ENCODE results near the gene LSM12.

LSM12 gene

DNA sequence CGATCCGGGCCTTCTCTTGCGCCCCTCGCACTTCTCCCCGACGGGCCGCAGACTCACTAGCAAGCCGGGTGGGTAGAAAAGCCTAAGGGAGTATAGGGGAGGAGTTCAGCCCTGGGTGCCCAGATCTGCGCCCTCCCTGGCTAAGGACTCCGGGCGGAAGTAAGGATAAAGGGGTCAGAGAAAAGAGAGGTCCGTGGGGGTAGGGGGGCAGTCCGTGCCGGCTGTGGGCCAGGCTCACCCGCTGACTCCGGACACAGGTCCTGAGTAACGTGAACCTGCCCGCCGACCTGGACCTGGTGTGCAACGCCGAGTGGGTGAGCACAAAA lies 60.2 kb downstream of the LSM12 start:
- DNase-seq, result no peak

- peak; percentile 20 for DNase-seq
Observed at GRCh38 chr17:44005527-44006271, 60.8 kb downstream of the LSM12 start.

DNA sequence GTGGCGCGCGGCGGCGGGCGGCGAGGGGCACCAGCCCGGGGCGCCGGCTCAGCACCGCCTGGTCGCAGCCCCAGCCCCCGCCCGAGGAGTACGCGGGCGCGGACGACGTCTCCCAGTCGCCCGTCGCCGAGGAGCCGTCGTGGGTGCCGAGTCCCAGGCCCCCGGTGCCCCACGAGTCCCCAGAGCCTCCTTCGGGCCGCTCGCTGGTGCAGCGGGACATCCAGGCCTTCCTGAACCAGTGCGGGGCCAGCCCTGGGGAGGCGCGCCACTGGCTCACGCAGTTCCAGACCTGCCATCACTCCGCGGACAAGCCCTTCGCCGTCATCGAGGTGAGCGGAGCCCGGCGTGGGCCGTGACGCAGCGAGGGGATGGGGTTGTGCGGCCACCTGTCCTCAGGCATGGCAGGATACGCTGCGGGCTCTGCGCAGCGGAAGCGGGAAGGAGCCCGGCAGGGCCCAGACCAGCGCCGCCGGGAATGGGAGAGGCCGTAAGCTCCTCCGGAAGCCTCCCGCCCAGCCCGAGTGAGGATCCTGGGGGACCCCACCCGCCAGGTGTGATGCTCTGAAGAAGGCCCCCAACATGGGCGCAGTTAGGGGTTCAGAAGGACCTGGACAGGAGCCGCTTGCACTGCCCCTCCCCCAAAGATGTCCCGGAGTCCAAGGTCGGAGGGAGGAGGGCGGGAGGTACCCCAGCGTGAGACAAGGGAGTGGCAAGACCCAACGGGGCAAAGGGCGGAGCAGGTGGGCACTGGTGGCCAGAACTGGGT lies 61.5 kb downstream of the LSM12 start:
- peak; percentile 31 for DNase-seq

DNA sequence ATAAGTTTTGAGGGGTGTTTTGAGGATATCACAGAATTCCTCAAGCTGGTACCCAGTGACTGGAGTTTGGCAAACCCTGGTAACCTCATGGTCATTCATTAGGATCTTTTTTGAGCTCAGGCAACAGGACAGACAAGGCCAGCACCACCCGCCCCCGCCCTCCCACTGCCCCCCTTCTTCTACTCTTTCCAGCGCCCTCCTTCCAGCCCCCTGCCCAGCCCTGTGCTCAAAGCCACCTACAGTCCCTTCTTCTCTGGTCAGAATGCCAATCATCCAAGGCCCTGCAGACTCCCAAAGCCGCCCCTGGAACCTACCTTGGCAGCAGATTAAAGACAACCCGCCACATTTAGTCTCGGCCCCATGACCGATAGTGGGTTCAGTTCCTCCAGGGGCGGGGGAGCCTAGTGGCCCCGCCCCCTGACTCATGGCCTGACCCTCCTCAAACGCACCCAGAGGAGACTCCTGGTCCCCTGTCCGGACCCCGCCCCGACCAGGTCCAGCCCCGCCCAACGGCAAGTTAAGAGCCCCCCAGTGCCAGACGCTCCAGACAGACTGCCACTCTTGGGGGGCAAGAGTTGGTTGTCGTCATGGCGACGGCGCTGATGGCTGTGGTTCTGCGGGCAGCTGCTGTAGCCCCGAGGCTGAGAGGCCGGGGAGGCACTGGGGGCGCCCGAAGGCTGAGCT lies 62.3 kb downstream of the LSM12 start, which contains the start of gene NAGS:
NAGS (plus strand) TSS at position 546 of the 684 bp plus-strand sequence; CDS start at position 588, 42 bp downstream.
- DNase-seq, result no peak

- DNase-seq, result no peak
Observed at GRCh38 chr17:44002141-44002848, 64.2 kb downstream of the LSM12 start.

GRCh38 chr17:44001461-44001920 lies 65.0 kb downstream of the LSM12 start:
- DNase-seq, result no peak

GRCh38 chr17:44000871-44001460 lies 65.5 kb downstream of the LSM12 start:
- DNase-seq, result no peak

GRCh38 chr17:44000141-44000860 lies 66.2 kb downstream of the LSM12 start:
- DNase-seq, result no peak

DNA sequence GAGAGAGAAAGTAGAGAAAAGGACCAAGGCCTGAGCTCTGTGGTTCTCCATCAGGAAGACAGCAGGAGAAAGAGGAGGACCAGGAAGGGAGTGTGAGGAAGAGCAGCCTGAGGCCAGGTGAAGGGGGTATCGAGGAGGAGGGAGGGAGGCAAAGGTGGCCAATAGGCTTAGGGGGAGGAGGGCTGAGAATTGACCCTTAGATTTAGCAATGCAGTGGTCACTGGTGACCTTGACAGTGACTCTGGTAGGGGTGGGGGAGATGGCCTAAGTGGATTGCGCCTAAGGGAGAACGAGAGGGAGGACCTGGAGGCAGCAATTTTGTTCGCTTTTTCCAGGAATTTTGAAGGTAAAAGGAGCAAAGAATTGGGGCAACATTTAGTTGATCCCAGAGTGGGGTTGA lies 67.4 kb downstream of the LSM12 start:
- no peak for DNase-seq

GRCh38 chr17:43998552-43998951 lies 67.9 kb downstream of the LSM12 start:
- DNase-seq, result no peak

- DNase-seq, result peak; percentile 18
Observed at GRCh38 chr17:43997180-43997579, 69.3 kb downstream of the LSM12 start.

DNA sequence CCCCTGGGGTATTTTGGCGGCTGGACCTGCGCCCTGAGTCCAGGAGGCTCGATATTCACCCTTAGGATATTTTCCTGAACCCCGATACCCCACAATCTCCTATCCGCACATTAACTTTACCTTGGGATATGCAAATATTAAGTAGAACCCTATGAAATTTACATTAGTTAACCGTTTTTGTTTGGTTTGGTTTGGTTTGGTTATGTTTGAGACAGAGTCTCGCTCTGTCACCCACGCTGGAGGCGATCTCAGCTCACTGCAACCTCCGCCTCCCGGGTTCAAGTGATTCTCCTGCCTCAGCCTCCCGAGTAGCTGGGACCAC lies 71.4 kb downstream of the LSM12 start:
- no peak for DNase-seq

GRCh38 chr17:43994272-43995149 lies 72.0 kb downstream of the LSM12 start:
- peak; percentile 16 for DNase-seq

DNA sequence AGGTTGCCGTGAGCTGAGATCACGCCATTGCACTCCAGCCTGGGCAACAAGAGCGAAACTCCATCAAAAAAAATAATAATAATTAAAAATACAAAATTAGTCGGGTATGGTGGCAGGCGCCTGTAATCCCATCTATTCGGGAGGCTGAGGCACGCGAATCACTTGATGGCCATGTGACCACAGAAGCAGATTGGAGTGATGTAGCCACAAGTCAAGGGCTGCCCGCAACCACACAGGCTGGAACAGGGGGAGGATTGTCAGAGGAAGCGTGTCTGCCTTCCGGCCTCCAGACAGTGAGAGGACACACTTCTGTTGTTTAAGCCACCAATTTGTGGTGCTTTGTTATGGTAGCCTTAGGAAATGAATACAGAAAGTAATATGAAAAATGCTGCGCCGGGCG lies 73.8 kb downstream of the LSM12 start:
- no peak for DNase-seq

GRCh38 chr17:43988301-43988700 lies 78.2 kb downstream of the LSM12 start:
- DNase-seq, result peak; percentile 58

- DNase-seq, result no peak
Observed at GRCh38 chr17:43987131-43988021, 79.1 kb downstream of the LSM12 start.

GRCh38 chr17:43986225-43986981 lies 80.1 kb downstream of the LSM12 start:
- DNase-seq, result no peak

GRCh38 chr17:43984521-43984920 lies 82.0 kb downstream of the LSM12 start:
- no peak for DNase-seq

All from DMS79 (cell line).